Mesodermal cell (in vitro differentiated cells): ENCODE results near the gene GRHL3.

Experiments used
- H3K27ac ChIP-seq: 2 replicates; pipeline ENCODE4 v1.7.0; 2013; ENCODE audit warnings: mild to moderate bottlenecking, low read depth, low read length, moderate library complexity; ENCODE audit not compliant: severe bottlenecking
- H3K36me3 ChIP-seq: 2 replicates; pipeline ENCODE4 v1.7.1; 2013; ENCODE audit warnings: mild to moderate bottlenecking, low read length, moderate library complexity; ENCODE audit not compliant: control insufficient read depth, insufficient read depth
- H3K4me1 ChIP-seq: one replicate; pipeline ENCODE4 v1.7.1; 2013; ENCODE audit warnings: mild to moderate bottlenecking, low read length; ENCODE audit not compliant: insufficient read depth, control insufficient read depth, poor library complexity, severe bottlenecking
- H3K4me3 ChIP-seq: 2 replicates; pipeline ENCODE4 v1.7.0; 2013; ENCODE audit warnings: low read length, control low read depth, mild to moderate bottlenecking; ENCODE audit not compliant: insufficient read depth, poor library complexity, severe bottlenecking; ENCODE audit errors: extremely low read depth
- H3K9me3 ChIP-seq: 2 replicates; pipeline ENCODE4 v1.7.1; 2013; ENCODE audit warnings: mild to moderate bottlenecking, low read length, moderate library complexity; ENCODE audit not compliant: control insufficient read depth
- WGBS, 2 experiments: methylation state at CpG; one replicate each; pipeline ENCODE4 v1.1.5; 2013; ENCODE audit warnings: missing lambda C conversion rate in 2 of 2; ENCODE audit not compliant: insufficient coverage in 2 of 2; 5-methylcytosine and 5-hydroxymethylcytosine counted together

GRHL3 gene

GRCh38 chr1:24373044-24373443 lies 53.9 kb downstream of the GRHL3 start:
- Histone ChIP-seq H3K4me1 (peaks cover 3% of the 10 kb centered on the region), H3K36me3 (no peaks in the 10 kb centered on the region), H3K9me3 (no peaks in the 10 kb centered on the region), H3K4me3 (no peak overlapping the region), H3K27ac (no peak overlapping the region)
- WGBS, 2 experiments = 91 to 98% methylated on average over 5 to 7 of the region's 7 CpGs

- Histone ChIP-seq H3K4me1 (peaks cover 3% of the 10 kb centered on the region), H3K4me3 (no peak overlapping the region), H3K27ac (no peak overlapping the region), H3K9me3 (no peaks in the 10 kb centered on the region), H3K36me3 (no peaks in the 10 kb centered on the region)
- WGBS, 2 experiments = 91 to 95% methylated on average over 5 to 8 of the region's 8 CpGs
These were observed 54.6 kb downstream of the GRHL3 start for GRCh38 chr1:24373710-24374109.

DNA sequence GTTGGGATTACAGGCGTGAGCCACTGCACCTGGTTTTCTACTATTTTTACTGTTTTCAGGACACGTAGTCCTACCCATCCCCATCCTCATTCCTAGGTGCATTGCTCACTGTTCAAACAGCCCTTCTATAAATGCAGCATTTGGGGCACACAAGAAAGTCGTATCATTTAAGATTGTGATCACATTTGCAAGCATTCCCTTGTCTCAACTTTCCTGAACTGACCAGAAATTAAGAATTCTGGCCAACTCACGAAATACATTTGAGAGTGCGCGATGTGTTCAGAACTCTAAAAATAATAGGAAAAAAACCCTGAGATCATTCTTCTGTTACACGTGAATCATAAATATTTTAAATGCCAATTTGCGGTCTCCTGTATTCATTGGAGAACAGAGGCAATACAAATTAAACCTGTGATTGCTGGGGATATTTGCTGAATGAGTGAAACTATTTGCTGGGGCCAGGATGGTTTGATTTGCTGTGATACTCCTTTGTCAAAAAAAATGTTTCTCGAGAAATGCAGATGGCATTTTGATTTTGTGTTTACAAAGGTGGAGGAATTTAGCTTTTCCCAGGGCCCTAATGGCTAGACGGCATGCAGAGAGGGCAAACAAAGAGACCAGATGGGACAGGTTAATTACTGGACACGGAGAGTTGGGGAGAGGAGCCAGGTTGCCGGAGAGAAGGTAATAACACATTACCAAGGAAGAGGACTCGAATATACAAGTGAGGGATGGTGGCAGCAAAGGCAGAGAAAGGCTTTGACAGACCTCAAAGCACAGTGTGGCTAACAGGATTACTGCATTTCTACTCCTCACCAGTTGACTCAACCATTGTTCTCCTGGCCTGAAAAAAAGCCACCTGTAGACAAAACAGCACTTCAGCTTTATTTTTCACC lies 56.0 kb downstream of the GRHL3 start:
- no peak overlapping the region for H3K27ac ChIP-seq
- 72 to 78% methylated on average over 12 to 13 of the region's 13 CpGs for WGBS, 2 experiments
- peaks cover 3% of the 10 kb centered on the region for H3K4me1 ChIP-seq
- no peak overlapping the region for H3K4me3 ChIP-seq
- no peaks in the 10 kb centered on the region for H3K36me3 ChIP-seq
- no peaks in the 10 kb centered on the region for H3K9me3 ChIP-seq

DNA sequence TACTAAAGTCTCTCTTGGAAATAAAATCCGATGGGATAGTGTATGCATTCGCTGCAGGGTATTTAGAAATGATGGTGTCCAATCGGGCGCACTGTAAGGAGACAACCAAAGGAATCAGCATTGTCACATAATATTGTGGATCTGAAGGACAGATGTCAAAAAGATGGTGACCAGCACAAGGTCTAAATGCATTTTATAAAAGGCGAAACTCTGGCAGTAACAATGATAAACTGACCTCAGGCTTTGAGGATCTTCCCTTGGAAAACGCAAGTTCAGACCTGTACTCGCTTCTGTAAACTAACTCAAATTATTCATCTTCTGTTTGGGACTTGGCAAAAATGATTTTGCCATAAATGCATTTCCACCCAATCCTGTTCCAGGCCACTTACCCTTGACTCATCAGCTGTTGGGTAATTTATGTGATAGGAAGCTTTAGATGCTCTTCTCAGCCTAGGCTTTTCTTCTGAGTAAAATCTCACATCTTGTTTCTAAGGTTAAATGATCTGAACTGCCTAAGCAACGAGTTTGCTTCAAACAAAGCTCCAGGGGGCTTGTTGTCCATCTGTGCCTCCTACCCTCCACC lies 60.7 kb downstream of the GRHL3 start:
- H3K4me1 ChIP-seq = peaks cover 18% of the 10 kb centered on the region
- no peak overlapping the region for H3K27ac ChIP-seq
- no peak overlapping the region for H3K4me3 ChIP-seq
- no peaks in the 10 kb centered on the region for H3K9me3 ChIP-seq
- WGBS, 2 experiments = 87 to 92% methylated on average over 8 of the region's 8 CpGs
- H3K36me3 ChIP-seq = no peaks in the 10 kb centered on the region

GRCh38 chr1:24380508-24380907 lies 61.4 kb downstream of the GRHL3 start:
- WGBS, 2 experiments = 96 to 97% methylated on average over 3 to 5 of the region's 5 CpGs
- peaks cover 17% of the 10 kb centered on the region for H3K4me1 ChIP-seq
- no peak overlapping the region for H3K27ac ChIP-seq
- H3K9me3 ChIP-seq = no peaks in the 10 kb centered on the region
- H3K36me3 ChIP-seq = no peaks in the 10 kb centered on the region
- no peak overlapping the region for H3K4me3 ChIP-seq

- Histone ChIP-seq H3K36me3 (no peaks in the 10 kb centered on the region), H3K4me1 (peaks cover 14% of the 10 kb centered on the region), H3K9me3 (no peaks in the 10 kb centered on the region), H3K27ac (no peak overlapping the region), H3K4me3 (no peak overlapping the region)
- no CpG with 5 or more reads among the region's 2 CpGs for WGBS, 2 experiments
These were observed 62.1 kb downstream of the GRHL3 start for GRCh38 chr1:24381256-24381655.

- H3K4me1 ChIP-seq = peaks cover 14% of the 10 kb centered on the region
- no peak overlapping the region for H3K27ac ChIP-seq
- 91 to 99% methylated on average over 7 to 8 of the region's 8 CpGs for WGBS, 2 experiments
- H3K36me3 ChIP-seq = no peaks in the 10 kb centered on the region
- H3K9me3 ChIP-seq = no peaks in the 10 kb centered on the region
- no peak overlapping the region for H3K4me3 ChIP-seq
These were observed 63.0 kb downstream of the GRHL3 start for GRCh38 chr1:24382165-24382577.

DNA sequence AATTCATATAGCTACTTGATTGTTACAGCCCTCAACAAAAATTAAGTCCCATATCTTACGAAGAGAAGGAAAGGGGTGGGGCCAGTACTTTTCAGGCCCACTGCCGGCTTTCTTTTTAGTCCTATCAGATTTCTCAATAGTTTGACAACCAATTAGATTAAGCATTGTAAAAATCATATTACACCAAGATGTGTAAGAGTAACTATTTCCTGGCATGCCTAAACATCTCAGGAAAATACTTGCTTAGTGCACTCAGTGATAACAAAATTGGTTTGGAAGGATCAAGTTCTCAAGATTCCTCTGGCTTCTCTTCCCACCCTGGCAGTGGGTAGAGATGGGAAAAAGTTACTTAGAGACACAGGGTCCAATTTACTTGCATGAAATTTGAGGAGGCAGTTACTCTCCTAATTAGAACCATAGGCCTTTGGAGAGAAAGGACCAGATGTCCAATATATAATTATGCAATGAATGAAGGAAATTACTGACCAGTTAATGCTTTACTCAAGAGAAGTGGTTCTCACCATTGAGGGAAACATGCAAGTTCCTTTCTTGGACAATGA lies 64.3 kb downstream of the GRHL3 start:
- 100% methylated on average over 1 of the region's 2 CpGs; no CpG with 5 or more reads in 1 of the 2 experiments for WGBS, 2 experiments
- Histone ChIP-seq H3K9me3 (no peaks in the 10 kb centered on the region), H3K4me3 (no peak overlapping the region), H3K36me3 (no peaks in the 10 kb centered on the region), H3K4me1 (peaks cover 14% of the 10 kb centered on the region), H3K27ac (no peak overlapping the region)

DNA sequence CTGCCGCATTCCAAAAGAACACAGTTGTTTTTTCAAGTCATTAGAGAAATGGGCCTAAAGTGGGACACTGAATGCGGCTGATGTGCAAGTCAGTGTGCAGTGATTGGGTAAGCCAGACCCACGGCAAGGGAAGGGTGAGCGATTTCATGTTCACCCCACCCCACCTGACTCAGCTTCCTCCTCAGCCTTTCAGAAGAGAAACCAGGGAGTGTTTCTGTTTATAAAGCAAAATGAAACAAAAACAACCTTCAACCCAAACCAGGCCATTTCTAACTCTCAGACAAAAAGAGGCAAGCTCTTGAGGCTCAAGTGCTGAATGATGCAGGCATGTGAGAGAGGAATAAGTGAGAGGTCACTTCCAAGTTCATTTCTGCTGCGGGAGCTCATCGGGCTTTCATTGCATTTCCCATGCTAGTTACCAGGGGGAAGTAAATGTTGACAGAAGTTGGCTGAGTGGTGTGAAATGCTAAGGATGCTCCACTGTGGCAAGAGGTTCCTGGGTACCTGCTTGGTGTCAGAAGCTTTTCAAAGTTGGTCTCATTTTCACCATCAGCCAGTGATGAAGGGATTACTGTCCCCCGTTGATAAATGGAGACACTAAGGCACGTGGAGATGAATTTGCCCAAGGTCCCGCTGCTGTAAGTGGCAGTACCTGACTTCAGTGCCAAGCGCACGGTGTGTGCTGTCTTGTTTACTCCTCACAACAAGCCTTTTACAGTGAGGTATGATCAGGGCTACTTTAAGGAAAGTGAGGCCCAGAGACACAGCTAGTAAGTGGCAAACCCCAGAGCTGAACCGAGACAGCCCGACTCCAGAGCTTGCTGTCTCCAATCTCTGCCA lies 65.3 kb downstream of the GRHL3 start:
- no peak overlapping the region for H3K4me3 ChIP-seq
- peaks cover 14% of the 10 kb centered on the region for H3K4me1 ChIP-seq
- no peaks in the 10 kb centered on the region for H3K9me3 ChIP-seq
- 94 to 100% methylated on average over 8 of the region's 13 CpGs for WGBS, 2 experiments
- peaks cover 6% of the 10 kb centered on the region for H3K36me3 ChIP-seq
- H3K27ac ChIP-seq = peak overlapping the region; percentile 2

GRCh38 chr1:24385160-24385940 lies 66.2 kb downstream of the GRHL3 start:
- Histone ChIP-seq H3K27ac (no peak overlapping the region), H3K36me3 (peaks cover 6% of the 10 kb centered on the region), H3K4me1 (peaks cover 14% of the 10 kb centered on the region), H3K4me3 (no peak overlapping the region), H3K9me3 (no peaks in the 10 kb centered on the region)
- WGBS, 2 experiments = 84 to 90% methylated on average over 11 of the region's 12 CpGs
